SK-N-MC (cell line): ENCODE measurements around the gene UBIAD1.

ENCODE experiments used
- EZH2 ChIP-seq: fragments of 200-600 bp; sonication (generic); IDR thresholded peaks from one replicate; pipeline ENCODE4 v1.6.1; 2017; ENCODE audit warnings: antibody characterized with exemption
- POLR2AphosphoS5 ChIP-seq: IDR thresholded peaks from 2 replicates; pipeline ENCODE4 v1.6.1; 2012; ENCODE audit warnings: mild to moderate bottlenecking, low read depth, low read length, borderline replicate concordance

DNA sequence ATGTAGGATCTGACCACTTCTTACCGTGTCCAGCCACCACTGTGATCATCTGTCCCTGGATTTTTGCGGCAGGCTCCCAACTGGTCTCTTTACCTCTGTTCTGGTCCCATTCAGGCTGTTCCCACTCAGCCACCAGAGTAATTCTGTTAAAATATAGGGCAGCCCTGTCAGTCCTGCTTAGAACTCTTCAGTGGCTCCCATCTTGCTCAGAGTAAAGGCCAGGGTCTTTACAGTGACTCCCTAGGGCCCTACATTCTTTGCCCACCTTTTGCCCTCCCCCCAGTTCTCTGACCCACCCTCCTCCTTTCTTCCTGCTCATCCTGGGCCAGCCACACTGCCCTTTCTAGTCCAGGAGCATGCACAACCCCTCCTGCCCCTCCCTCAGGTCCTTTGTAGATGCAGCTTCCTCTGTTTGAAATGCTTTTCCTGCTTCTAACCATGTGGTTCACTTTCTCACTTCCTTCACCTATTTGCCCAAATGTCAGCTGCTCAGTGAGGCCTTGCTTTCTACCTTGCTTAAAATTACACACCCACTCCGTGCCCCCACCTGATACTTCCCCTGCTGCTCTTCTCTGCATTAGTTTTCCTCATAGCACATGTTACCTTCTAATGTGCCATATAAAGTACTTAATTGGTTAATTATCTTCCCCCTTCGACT lies 7.8 kb downstream of the UBIAD1 start:
- TF ChIP-seq POLR2AphosphoS5 (no peak), EZH2 (no peak)
